Activated naive CD8-positive, alpha-beta T cell treated with anti-CD3 and anti-CD28 coated beads, Interleukin-2, amount 50 U/mL, for 24 hours (primary cell): ENCODE data around the gene SLC38A11.
"Not testable (repeated sequence)": the region's sequence is repeated elsewhere in the genome, so short reads cannot be mapped to it uniquely, and the experiment has no call there.

Experiments used
- ATAC-seq: fragments of 150-1000 bp; cut with Tn5 transposase; one replicate; pipeline ENCODE4 v1.10.0; 2021
- DNase-seq: peaks from one replicate; pipeline ENCODE4 v3.0.0; 2021
- H3K27ac Mint-ChIP-seq: one replicate; pipeline ENCODE4 v1.8.0; 2021; ENCODE audit warnings: mild to moderate bottlenecking, mixed read lengths
- H3K27me3 Mint-ChIP-seq: one replicate; pipeline ENCODE4 v1.8.0; 2021; ENCODE audit warnings: mixed read lengths
- H3K36me3 Mint-ChIP-seq: one replicate; pipeline ENCODE4 v1.8.0; 2021; ENCODE audit warnings: low read depth, mixed read lengths
- H3K4me1 Mint-ChIP-seq: one replicate; pipeline ENCODE4 v1.8.0; 2021; ENCODE audit warnings: mixed read lengths
- H3K4me3 Mint-ChIP-seq: one replicate; pipeline ENCODE4 v1.8.0; 2021; ENCODE audit warnings: mild to moderate bottlenecking, moderate library complexity, mixed read lengths
- H3K9me3 Mint-ChIP-seq: one replicate; pipeline ENCODE4 v1.8.0; 2021; ENCODE audit warnings: mixed read lengths

SLC38A11 gene

GRCh38 chr2:164866381-164866780, 88.9 kb downstream of the SLC38A11 start:
- H3K36me3 Mint-ChIP-seq, H3K9me3 Mint-ChIP-seq, H3K27ac Mint-ChIP-seq, DNase-seq, ATAC-seq, H3K4me1 Mint-ChIP-seq, H3K4me3 Mint-ChIP-seq, H3K27me3 Mint-ChIP-seq: not testable (repeated sequence)

GRCh38 chr2:164860694-164861042, 94.7 kb downstream of the SLC38A11 start:
- Mint-ChIP-seq H3K36me3 (no peaks in the 10 kb centered on the region), H3K27me3 (no peaks in the 10 kb centered on the region), H3K27ac (no peak overlapping the region), H3K4me3 (no peak overlapping the region), H3K9me3 (no peaks in the 10 kb centered on the region), H3K4me1 (no peaks in the 10 kb centered on the region)
- ATAC-seq (no peak), DNase-seq (no peak)

- not testable (repeated sequence) for H3K27ac Mint-ChIP-seq, H3K4me3 Mint-ChIP-seq, ATAC-seq, DNase-seq, H3K27me3 Mint-ChIP-seq, H3K9me3 Mint-ChIP-seq, H3K4me1 Mint-ChIP-seq, H3K36me3 Mint-ChIP-seq
Observed at GRCh38 chr2:164859906-164860693, 95.2 kb downstream of the SLC38A11 start.

GRCh38 chr2:164859251-164859818, 96.0 kb downstream of the SLC38A11 start:
- H3K27ac Mint-ChIP-seq, result no peak overlapping the region
- no peak overlapping the region for H3K4me3 Mint-ChIP-seq

GRCh38 chr2:164852086-164852485, 103.2 kb downstream of the SLC38A11 start:
- DNase-seq (no peak), ATAC-seq (no peak)
- H3K4me1 Mint-ChIP-seq, result peaks cover 2% of the 10 kb centered on the region
- no peaks in the 10 kb centered on the region for H3K9me3 Mint-ChIP-seq
- no peak overlapping the region for H3K27ac Mint-ChIP-seq
- no peak overlapping the region for H3K4me3 Mint-ChIP-seq
- H3K27me3 Mint-ChIP-seq, result peaks cover 3% of the 10 kb centered on the region
- no peaks in the 10 kb centered on the region for H3K36me3 Mint-ChIP-seq

More at GRCh38 chr2:164859251-164859818, 96.0 kb downstream of the SLC38A11 start:
- no peaks in the 10 kb centered on the region for H3K36me3 Mint-ChIP-seq
- no peaks in the 10 kb centered on the region for H3K4me1 Mint-ChIP-seq
- ATAC-seq (no peak), DNase-seq (no peak)
- no peaks in the 10 kb centered on the region for H3K27me3 Mint-ChIP-seq
- H3K9me3 Mint-ChIP-seq, result no peaks in the 10 kb centered on the region

- ATAC-seq (no peak), DNase-seq (no peak)
- H3K27me3 Mint-ChIP-seq, result peaks cover 3% of the 10 kb centered on the region
- H3K4me1 Mint-ChIP-seq, result peaks cover 2% of the 10 kb centered on the region
- H3K36me3 Mint-ChIP-seq, result no peaks in the 10 kb centered on the region
- no peaks in the 10 kb centered on the region for H3K9me3 Mint-ChIP-seq
- H3K27ac Mint-ChIP-seq, result no peak overlapping the region
- H3K4me3 Mint-ChIP-seq, result no peak overlapping the region
Observed at GRCh38 chr2:164850235-164850634, 105.1 kb downstream of the SLC38A11 start.

GRCh38 chr2:164849506-164849905, 105.8 kb downstream of the SLC38A11 start:
- DNase-seq, result no peak
- Mint-ChIP-seq H3K4me1 (peaks cover 2% of the 10 kb centered on the region), H3K36me3 (no peaks in the 10 kb centered on the region), H3K27ac (no peak overlapping the region), H3K4me3 (no peak overlapping the region), H3K9me3 (no peaks in the 10 kb centered on the region), H3K27me3 (peaks cover 3% of the 10 kb centered on the region)
- no peak for ATAC-seq

GRCh38 chr2:164847981-164848741, 107.2 kb downstream of the SLC38A11 start:
- H3K27me3 Mint-ChIP-seq, result peaks cover 3% of the 10 kb centered on the region
- no peaks in the 10 kb centered on the region for H3K9me3 Mint-ChIP-seq
- peaks cover 2% of the 10 kb centered on the region for H3K4me1 Mint-ChIP-seq
- H3K27ac Mint-ChIP-seq, result no peak overlapping the region
- no peaks in the 10 kb centered on the region for H3K36me3 Mint-ChIP-seq
- H3K4me3 Mint-ChIP-seq, result no peak overlapping the region
- no peak for ATAC-seq
- DNase-seq, result no peak

GRCh38 chr2:164847291-164847690, 108.0 kb downstream of the SLC38A11 start:
- peaks cover 3% of the 10 kb centered on the region for H3K27me3 Mint-ChIP-seq
- ATAC-seq, result no peak
- H3K36me3 Mint-ChIP-seq, result no peaks in the 10 kb centered on the region

GRCh38 chr2:164846276-164846675, 109.0 kb downstream of the SLC38A11 start:
- no peak overlapping the region for H3K4me3 Mint-ChIP-seq
- no peak for ATAC-seq
- no peaks in the 10 kb centered on the region for H3K9me3 Mint-ChIP-seq
- H3K27ac Mint-ChIP-seq, result no peak overlapping the region
- no peaks in the 10 kb centered on the region for H3K36me3 Mint-ChIP-seq
- H3K27me3 Mint-ChIP-seq, result peaks cover 5% of the 10 kb centered on the region
- peaks cover 5% of the 10 kb centered on the region for H3K4me1 Mint-ChIP-seq
- DNase-seq, result no peak

More at GRCh38 chr2:164847291-164847690, 108.0 kb downstream of the SLC38A11 start:
- no peak for DNase-seq
- H3K9me3 Mint-ChIP-seq, result no peaks in the 10 kb centered on the region
- H3K27ac Mint-ChIP-seq, result no peak overlapping the region
- peaks cover 3% of the 10 kb centered on the region for H3K4me1 Mint-ChIP-seq
- H3K4me3 Mint-ChIP-seq, result no peak overlapping the region
